Heart left ventricle (tissue), 13 donors: ENCODE measurements around the gene SAV1.

Experiments used
- POLR2A ChIP-seq, 2 donors: fragments of 450-650 bp; IDR thresholded peaks; one replicate each; pipeline ENCODE4 v1.6.1; 2017; ENCODE audit warnings: antibody characterized with exemption in 2 of 2, mild to moderate bottlenecking in 2 of 2, moderate library complexity in 2 of 2
- TF ChIP-seq, protein P1 (sequence below), 12 donors: fragments of 200-600 bp; sonication (generic) in 4 of 12; IDR thresholded peaks; one replicate each; pipeline versions ENCODE4 v1.5.0 to v1.8.0; 2018 to 2022; ENCODE audit warnings: antibody characterized with exemption in 12 of 12, mild to moderate bottlenecking in 5 of 12
- donor health status: ischemic (EF 13 %, LVEDD 7.1; RV severe dilation, severe dysfunction).
- donor health status: DM: no; HTN: yes; CAD: no.
- donor health status: DM: no; HTN: no; CAD: no.
- donor health status: ischemic (EF 25% LVEDD 6.9; RV normal size, moderate dysfunction).
- donor health status: ischemic (EF 25% LVEDD 5.7; RV mildly dilated, moderate dysfunction).
- donor health status: ischemic (EF 35%, LVEDD 5.7; RV mildly dilated, moderate dysfunction).
- donor health status: nonischemic (EF 11% LVEDD 7.7; RV severe dilation, severe dysfunction).
- donor health status: DM: yes; HTN: yes; CAD: no.
- donor health status: PGD.
- donor health status: ischemic (EF 29% LVEDD 5.4; RV normal size, mild dysfunction).
- donor health status: nonischemic (EF 23%, LVEDD 6.1; RV moderate dilation, normal function).

DNA sequence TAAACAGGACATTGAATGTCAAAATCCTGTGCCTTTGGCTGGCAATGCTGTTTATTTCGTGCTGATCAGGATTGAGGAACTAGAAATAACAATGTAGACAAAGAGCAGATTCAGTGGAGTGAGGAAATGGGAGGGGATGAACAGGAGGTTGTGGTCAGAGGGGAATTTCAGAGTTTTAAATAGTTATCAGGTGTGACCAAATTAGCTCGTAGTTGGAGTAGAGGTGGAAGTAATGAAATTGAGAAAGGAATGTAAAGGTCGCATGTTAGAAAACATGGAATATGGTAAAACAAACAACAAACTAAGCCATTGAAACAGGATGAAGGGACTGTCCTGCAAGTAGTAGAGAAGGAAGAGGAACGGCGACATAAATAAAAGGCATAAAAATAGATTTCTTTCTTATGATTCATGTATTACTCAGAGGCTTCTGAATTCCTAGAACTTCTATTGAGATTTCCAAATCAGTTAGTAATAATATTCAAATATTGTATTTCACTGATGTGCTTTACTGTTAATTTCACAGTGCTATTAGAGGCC is 9.5 kb upstream of the SAV1 start:
- TF ChIP-seq, protein P1, sequence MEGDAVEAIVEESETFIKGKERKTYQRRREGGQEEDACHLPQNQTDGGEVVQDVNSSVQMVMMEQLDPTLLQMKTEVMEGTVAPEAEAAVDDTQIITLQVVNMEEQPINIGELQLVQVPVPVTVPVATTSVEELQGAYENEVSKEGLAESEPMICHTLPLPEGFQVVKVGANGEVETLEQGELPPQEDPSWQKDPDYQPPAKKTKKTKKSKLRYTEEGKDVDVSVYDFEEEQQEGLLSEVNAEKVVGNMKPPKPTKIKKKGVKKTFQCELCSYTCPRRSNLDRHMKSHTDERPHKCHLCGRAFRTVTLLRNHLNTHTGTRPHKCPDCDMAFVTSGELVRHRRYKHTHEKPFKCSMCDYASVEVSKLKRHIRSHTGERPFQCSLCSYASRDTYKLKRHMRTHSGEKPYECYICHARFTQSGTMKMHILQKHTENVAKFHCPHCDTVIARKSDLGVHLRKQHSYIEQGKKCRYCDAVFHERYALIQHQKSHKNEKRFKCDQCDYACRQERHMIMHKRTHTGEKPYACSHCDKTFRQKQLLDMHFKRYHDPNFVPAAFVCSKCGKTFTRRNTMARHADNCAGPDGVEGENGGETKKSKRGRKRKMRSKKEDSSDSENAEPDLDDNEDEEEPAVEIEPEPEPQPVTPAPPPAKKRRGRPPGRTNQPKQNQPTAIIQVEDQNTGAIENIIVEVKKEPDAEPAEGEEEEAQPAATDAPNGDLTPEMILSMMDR (IDR thresholded peaks at IDR 0.05): no peak
- no peak for TF ChIP-seq POLR2A (IDR thresholded peaks at IDR 0.05)
